ENCODE results near the gene ZNF445. TPM values are rescaled to one million over a fixed set of nuclear protein-coding genes. Genes with fewer than 3 reads are reported as not detected.

Gene ZNF445
- total RNA-seq, 3 donors from 2014 or later = 5.8 to 8.9 (median 7.2) TPM

GRCh38 chr3:44455318-44455717, 22.2 kb downstream of the ZNF445 start:
- no peaks in the 10 kb centered on the region for H3K4me1 ChIP-seq
- H3K4me3 ChIP-seq = no peak overlapping the region
- TF ChIP-seq CTCF (IDR thresholded peaks at IDR 0.05) (no peak), POLR2AphosphoS5 (IDR thresholded peaks at IDR 0.05) (no peak), POLR2A (IDR thresholded peaks at IDR 0.05) (no peak)
- no peak overlapping the region for H3K27ac ChIP-seq
- no peaks in the 10 kb centered on the region for H3K27me3 ChIP-seq
- H3K36me3 ChIP-seq = peaks cover 21% of the 10 kb centered on the region
- H3K9me3 ChIP-seq = peaks cover 7 to 11% of the 10 kb centered on the region in 2 donors
- intact Hi-C loops (cut with DNase I; ENCODE audit: low total_unique reads) = no loop called here
- DNase-seq (ENCODE audit: low spot score in 2 of 2) = no peak

- Histone ChIP-seq H3K27me3 (no peaks in the 10 kb centered on the region), H3K9me3 (peaks cover 0 to under 1% of the 10 kb centered on the region in 2 donors), H3K36me3 (peaks cover 30% of the 10 kb centered on the region), H3K27ac (no peak overlapping the region), H3K4me1 (no peaks in the 10 kb centered on the region), H3K4me3 (no peak overlapping the region)
- no peak for DNase-seq (ENCODE audit: low spot score in 2 of 2)
- intact Hi-C loops (cut with DNase I; ENCODE audit: low total_unique reads) = no loop called here
- TF ChIP-seq POLR2AphosphoS5 (IDR thresholded peaks at IDR 0.05) (no peak), POLR2A (IDR thresholded peaks at IDR 0.05) (no peak), CTCF (IDR thresholded peaks at IDR 0.05) (no peak)
Measured at GRCh38 chr3:44454258-44454657, 23.2 kb downstream of the ZNF445 start.

DNA sequence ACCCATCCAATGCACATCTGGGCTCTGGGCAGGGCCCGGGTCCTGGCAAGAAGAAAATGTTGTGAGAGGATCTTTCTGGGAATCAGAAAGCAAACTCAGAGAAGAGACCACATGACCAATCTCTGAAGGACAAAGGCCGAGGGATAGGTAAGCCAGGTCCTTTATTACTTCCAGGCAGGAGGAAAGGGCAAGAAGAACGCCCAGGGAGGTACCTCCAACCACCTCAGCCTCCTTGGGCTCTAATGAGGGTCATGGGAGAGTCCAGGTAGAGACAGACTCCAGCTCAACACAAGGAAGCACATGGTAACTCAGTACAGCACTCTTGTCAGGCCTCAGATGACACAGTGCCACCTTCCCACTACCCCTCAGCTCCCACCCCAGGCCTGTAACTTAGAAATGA, 26.0 kb downstream of the ZNF445 start:
- no peak for TF ChIP-seq CTCF (IDR thresholded peaks at IDR 0.05)
- no peak for TF ChIP-seq POLR2AphosphoS5 (IDR thresholded peaks at IDR 0.05)
- TF ChIP-seq POLR2A (IDR thresholded peaks at IDR 0.05) = no peak
- peaks cover 39% of the 10 kb centered on the region for H3K36me3 ChIP-seq
- no peak for DNase-seq (ENCODE audit: low spot score in 2 of 2)

GRCh38 chr3:44446929-44447328, 30.5 kb downstream of the ZNF445 start:
- Histone ChIP-seq H3K4me1 (no peaks in the 10 kb centered on the region), H3K4me3 (no peak overlapping the region), H3K36me3 (peaks cover 37% of the 10 kb centered on the region), H3K27ac (no peak overlapping the region), H3K27me3 (no peaks in the 10 kb centered on the region), H3K9me3 (no peaks in the 10 kb centered on the region)
- intact Hi-C loops (cut with DNase I; ENCODE audit: low total_unique reads) = no loop called here
- DNase-seq (ENCODE audit: low spot score in 2 of 2) = no peak
- TF ChIP-seq POLR2A (IDR thresholded peaks at IDR 0.05) = no peak
- TF ChIP-seq POLR2AphosphoS5 (IDR thresholded peaks at IDR 0.05) = no peak
- no peak for TF ChIP-seq CTCF (IDR thresholded peaks at IDR 0.05)

More for the DNA sequence above, 26.0 kb downstream of the ZNF445 start:
- H3K4me1 ChIP-seq = no peaks in the 10 kb centered on the region
- H3K27me3 ChIP-seq = no peaks in the 10 kb centered on the region
- H3K27ac ChIP-seq = no peak overlapping the region
- H3K4me3 ChIP-seq = no peak overlapping the region
- intact Hi-C loops (cut with DNase I; ENCODE audit: low total_unique reads) = no loop called here
- H3K9me3 ChIP-seq = no peaks in the 10 kb centered on the region

DNA sequence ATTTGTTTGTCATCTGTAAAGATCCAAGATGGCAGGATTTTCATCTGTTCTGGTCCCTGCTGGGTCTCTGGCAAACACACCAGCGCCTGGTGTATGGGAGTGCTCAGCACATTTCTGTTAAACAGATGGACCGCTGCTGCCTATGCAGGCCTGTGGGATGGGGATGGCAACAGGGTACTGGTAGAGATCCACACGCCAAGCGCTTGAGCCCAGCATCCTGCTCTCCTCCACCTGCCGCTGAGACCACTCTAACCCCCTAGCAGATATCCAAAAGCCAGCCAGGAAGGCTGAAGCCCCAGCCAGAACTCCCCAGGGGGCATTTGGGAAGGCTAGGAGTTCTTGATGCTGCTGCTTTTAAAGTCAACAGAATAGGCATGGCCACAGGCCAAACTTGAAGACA, 31.7 kb downstream of the ZNF445 start:
- DNase-seq (ENCODE audit: low spot score in 2 of 2) = no peak
- no peak overlapping the region for H3K4me3 ChIP-seq
- peaks cover 34% of the 10 kb centered on the region for H3K36me3 ChIP-seq
- TF ChIP-seq POLR2AphosphoS5 (IDR thresholded peaks at IDR 0.05) (no peak), CTCF (IDR thresholded peaks at IDR 0.05) (no peak)
- H3K4me1 ChIP-seq = no peaks in the 10 kb centered on the region
- H3K9me3 ChIP-seq = no peaks in the 10 kb centered on the region
- H3K27ac ChIP-seq = no peak overlapping the region
- intact Hi-C loops (cut with DNase I; ENCODE audit: low total_unique reads) = no loop called here
- no peaks in the 10 kb centered on the region for H3K27me3 ChIP-seq
